Measurements from ENCODE around the gene NDUFV2.

GRCh38 chr18:9157806-9158205 lies 55.3 kb downstream of the NDUFV2 start:
- TF ChIP-seq POLR2AphosphoS5 (IDR thresholded peaks at IDR 0.05; ENCODE audit: borderline replicate concordance, low read depth, low read length) (no peak), EZH2 (IDR thresholded peaks at IDR 0.05) (no peak), FOXP2 (optimal IDR thresholded peaks at IDR 0.05; ENCODE audit: control extremely low read depth, extremely low read length, insufficient read depth) (no peak)

Measured in SK-N-MC (cell line).